Esophagus muscularis mucosa (tissue), 3 donors: ENCODE results near the gene CYP11A1.

Source experiments
- POLR2A ChIP-seq: fragments of 450-650 bp; IDR thresholded peaks from one replicate; pipeline ENCODE4 v1.6.1; 2017; ENCODE audit warnings: antibody characterized with exemption, moderate library complexity, mild to moderate bottlenecking, low read depth
- POLR2AphosphoS5 ChIP-seq, 2 donors: sonication (generic); formaldehyde crosslinking; IDR thresholded peaks; one replicate each; pipeline ENCODE4 v1.6.1; 2017; ENCODE audit warnings: antibody characterized with exemption in 2 of 2
- TF ChIP-seq, protein P1 (sequence below), 3 experiments: fragments of 200-600 bp in 2 of 3; fragments of 450-650 bp in 1 of 3; sonication (generic) in 2 of 3; IDR thresholded peaks; one replicate each; pipeline ENCODE4 v1.5.1; 2017 to 2019; ENCODE audit warnings: antibody characterized with exemption in 3 of 3, mild to moderate bottlenecking in 2 of 3, moderate library complexity in 1 of 3

DNA sequence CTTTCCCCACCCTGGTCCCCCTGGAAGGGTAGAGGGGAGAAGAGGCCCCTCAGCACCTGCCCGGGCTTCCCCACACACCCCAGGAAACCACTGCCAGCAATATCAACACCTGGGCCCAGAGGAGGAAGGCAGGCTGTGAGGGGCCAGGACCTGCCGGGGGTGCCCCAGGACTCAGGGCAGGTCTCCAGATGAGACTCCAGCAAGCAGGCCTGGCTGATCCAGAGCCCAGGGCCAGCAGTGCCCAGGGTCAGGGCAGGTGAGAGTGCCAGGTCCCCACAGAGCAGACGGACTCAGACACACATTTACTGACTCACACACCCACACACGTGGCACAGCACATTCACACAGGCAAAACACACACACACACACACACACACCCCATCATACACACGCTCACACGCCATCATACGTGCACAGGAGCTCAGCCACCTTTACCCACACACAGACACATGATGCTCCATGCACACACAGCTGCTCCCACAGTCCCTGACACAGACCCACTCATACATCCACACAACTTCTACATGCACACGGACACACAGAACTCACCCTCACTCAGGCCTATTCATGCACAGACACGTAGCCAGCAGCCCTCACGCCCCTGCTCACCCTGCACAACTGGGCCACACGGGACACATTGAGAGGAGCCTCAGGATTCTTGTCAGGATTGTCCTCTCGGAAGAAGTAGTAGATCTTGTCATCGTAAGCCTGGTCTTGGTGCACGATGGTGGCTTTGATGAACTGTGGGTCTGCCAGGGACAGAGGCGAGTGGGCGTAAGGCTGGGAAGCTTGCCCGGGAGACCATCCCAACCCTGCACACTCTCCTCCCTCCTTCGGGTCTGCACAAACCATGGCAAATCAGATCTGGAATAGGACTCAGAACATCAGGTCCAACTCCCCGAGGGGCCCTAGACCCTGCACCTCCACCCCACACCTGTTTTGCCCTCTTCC, 48.8 kb upstream of the CYP11A1 start:
- TF ChIP-seq, protein P1, sequence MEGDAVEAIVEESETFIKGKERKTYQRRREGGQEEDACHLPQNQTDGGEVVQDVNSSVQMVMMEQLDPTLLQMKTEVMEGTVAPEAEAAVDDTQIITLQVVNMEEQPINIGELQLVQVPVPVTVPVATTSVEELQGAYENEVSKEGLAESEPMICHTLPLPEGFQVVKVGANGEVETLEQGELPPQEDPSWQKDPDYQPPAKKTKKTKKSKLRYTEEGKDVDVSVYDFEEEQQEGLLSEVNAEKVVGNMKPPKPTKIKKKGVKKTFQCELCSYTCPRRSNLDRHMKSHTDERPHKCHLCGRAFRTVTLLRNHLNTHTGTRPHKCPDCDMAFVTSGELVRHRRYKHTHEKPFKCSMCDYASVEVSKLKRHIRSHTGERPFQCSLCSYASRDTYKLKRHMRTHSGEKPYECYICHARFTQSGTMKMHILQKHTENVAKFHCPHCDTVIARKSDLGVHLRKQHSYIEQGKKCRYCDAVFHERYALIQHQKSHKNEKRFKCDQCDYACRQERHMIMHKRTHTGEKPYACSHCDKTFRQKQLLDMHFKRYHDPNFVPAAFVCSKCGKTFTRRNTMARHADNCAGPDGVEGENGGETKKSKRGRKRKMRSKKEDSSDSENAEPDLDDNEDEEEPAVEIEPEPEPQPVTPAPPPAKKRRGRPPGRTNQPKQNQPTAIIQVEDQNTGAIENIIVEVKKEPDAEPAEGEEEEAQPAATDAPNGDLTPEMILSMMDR (IDR thresholded peaks at IDR 0.05), result no peak
- no peak for TF ChIP-seq POLR2A
- TF ChIP-seq POLR2AphosphoS5 (IDR thresholded peaks at IDR 0.05), result no peak
